GM11168 (cell line): ENCODE results near the gene FKTN.

Source experiments
- in situ Hi-C: fragments of 300-500 bp; cut with MboI; formaldehyde crosslinking; loops from one replicate; pipeline ENCODE4 v1.12.0; 2022; ENCODE audit warnings: low sequenced_read_pairs; ENCODE audit not compliant: unreplicated experiment

The FKTN gene

DNA sequence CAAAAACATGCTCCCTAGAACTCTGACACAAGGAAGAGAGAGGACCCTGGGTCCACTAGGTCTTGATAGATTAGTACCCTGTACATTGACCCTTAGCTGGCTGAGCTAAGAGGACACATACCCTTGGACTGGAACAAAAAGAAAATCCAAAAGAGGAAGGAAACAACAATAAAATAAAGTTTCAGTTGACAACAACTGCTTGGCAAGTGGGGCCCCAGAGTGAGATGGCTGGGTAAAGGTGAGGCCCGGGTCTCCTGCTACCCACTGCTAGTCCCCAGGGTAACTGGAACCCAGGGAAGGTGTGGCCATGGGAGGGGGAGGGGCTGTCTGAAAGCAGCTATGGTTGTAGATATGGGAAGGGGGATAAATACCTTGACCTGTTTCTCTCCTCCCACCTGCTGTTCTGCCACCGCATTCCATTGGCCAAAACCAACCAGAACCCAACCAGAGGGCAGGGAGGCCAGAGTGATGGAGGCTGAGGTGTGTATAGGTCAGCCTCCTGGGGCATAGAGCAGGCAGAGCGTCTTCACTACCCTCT, 116.0 kb downstream of the FKTN start:
- in situ Hi-C loops, result no loop called here

DNA sequence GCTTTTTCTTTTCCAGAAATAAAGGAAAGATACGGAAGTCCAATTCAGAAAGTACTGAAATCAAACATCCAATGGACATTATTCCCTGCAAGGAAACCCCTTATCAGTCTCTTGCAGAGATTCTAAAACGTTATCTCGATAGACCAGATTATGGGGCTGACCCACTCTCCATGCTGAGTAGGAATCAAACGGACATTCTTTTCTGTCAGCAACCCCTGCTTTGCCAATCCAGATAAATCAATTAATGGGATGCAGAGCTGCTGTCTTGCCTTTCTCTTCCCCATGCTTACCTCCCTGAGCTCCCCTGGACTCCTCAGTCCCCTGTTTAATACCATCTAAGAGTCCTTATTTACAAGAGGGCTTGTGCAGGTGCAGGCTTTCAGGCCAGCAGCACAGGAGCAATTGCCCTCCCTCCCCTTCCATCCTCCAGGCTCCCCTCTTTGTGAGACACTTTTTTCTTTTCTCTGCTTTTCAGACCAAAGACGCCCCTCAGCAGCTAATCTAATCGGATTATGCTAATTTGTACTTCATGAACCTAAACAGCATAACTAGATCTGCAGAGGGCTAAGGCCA, 118.5 kb downstream of the FKTN start:
- in situ Hi-C loops, result no loop called here

- in situ Hi-C loops, result no loop called here
Observed at GRCh38 chr9:105678163-105678562, 120.2 kb downstream of the FKTN start.

DNA sequence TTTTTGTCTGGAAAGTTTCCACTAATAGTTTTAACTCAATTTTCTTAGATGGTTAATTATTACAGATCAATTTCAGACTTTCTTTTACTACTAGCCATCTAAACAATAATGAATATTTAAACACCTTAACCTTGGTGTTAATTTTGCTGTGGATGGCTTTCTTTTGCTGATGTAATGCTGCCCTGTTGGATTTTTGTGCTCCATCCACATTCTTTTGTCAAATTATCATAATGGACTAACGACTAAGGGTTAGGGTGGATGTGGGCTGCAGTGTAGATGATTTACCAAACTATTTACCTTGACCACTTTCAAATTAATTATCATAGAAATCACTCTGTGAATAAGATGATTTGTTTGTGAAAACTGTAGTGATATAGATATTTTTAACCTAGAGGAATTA, 120.8 kb downstream of the FKTN start:
- in situ Hi-C loops, result no loop called here

- in situ Hi-C loops, result no loop called here
Observed at GRCh38 chr9:105679257-105680022, 121.5 kb downstream of the FKTN start.

DNA sequence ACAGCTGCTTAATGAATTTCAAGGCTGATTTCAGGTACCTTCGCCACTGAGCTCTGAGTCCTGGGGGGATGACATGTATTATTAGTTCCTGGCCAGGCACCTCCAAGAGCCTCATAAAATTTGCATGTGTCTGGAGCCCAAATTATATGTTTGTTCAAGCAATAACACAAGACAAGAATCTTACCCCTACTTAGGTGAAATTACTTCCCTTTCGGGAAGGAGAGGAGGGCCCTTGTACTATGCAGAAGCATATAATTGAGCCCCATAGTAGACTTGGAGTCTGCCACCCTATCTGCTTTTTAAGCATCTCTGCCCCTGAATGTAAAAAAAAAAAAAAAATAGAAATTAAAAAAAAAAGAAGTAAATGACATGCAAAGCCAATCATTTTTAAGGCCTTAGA, 123.4 kb downstream of the FKTN start:
- in situ Hi-C loops, result no loop called here

DNA sequence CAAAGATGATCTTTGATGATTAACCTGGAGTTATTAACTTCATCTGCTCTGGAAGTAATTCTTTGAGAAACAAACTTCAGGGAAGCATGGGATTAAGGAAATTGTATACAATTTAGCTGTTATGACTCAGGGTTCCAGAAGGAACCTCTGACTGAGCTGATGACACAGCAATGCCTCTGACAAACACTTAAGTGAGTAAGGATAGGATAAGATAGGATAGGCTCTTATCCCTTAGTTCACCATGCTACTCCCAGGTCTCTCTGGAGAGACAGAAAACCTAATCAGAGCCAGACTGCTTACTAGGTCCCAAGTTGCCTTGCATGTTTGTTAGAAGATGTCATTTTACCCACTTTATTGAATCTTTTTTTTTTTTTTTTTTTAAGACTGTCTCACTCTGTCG, 123.8 kb downstream of the FKTN start:
- in situ Hi-C loops, result no loop called here

DNA sequence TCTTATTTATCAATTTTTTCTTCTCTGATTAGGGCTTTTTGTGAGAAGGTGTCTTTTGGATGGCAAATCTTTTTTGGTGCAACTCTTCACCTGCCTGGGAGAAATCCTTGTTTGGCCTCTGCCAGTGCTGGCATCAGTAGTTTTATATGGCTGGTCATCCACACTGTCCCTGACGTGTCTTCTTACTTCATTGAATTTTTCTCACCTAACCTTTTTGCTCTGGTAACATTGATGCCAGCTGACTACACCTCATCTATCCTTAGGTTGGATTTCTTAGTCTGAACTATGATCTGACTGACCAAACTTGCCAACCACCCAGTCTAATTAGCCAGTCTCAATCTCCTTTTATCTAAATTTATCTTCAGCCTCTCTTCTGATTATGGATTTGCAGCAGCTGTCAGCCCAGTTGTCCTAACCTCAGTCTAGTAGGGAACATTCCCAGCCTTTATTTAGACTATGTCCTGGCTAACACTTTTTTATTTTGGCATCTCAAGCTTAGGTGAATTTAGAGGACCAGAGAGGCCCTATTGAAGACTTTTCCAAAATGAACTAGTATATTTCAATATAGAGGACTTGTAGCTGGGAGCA, 125.9 kb downstream of the FKTN start:
- in situ Hi-C loops, result no loop called here

GRCh38 chr9:105686936-105687335, 129.0 kb downstream of the FKTN start:
- in situ Hi-C loops, result no loop called here
